ENCODE results near the gene ADAMTS15. TPM values are rescaled to one million over a fixed set of nuclear protein-coding genes. Genes with fewer than 3 reads are reported as not detected.

The ADAMTS15 gene
- total RNA-seq, 1 donor from 2014 or later, result 0.15 TPM

Other genes with a start within 250 kb of the ADAMTS15 start
- gene ZBTB44, start 133.7 kb upstream of the ADAMTS15 start, total RNA-seq, result 17.1 TPM
- 0.15 TPM for gene ADAMTS8, start 20.0 kb upstream of the ADAMTS15 start, total RNA-seq